H1 (cell line): ENCODE results near the gene SCNN1B. TPM values are rescaled to one million over a fixed set of nuclear protein-coding genes. Genes with fewer than 3 reads are reported as not detected.

Experiments
- GABPA ChIP-seq: IDR thresholded peaks from 2 replicates; pipeline ENCODE4 v1.6.1; 2011; ENCODE audit warnings: mild to moderate bottlenecking, low read length, moderate library complexity, borderline replicate concordance; ENCODE audit not compliant: insufficient read depth
- NANOG ChIP-seq: IDR thresholded peaks from 2 replicates; pipeline ENCODE4 v1.6.1; 2011; ENCODE audit warnings: low read length, low read depth, mild to moderate bottlenecking, inconsistent platforms; ENCODE audit not compliant: insufficient read depth, poor library complexity, severe bottlenecking
- RFX5 ChIP-seq: IDR thresholded peaks from 2 replicates; pipeline ENCODE4 v1.6.1; 2011; ENCODE audit warnings: low read depth, low read length, improper control_type of control experiment, borderline replicate concordance
- polyA plus RNA-seq, 7 experiments: library from polyadenylated mRNA; depleted of rRNA in 3 of 7; stranded (reverse) in 5 of 7; unstranded in 2 of 7; fragments of >200 nt in 5 of 7; fragments of 200-250 nt in 2 of 7; gene quantifications; 1 replicate in 5 of 7; 2 replicates in 1 of 7; 4 replicates in 1 of 7; pipeline versions ENCODE4 v1.2.1 to v1.2.3, GENCODE V29; 2011 to 2013; ENCODE audit warnings: missing spikeins in 2 of 7, mixed read lengths in 2 of 7
- total RNA-seq: library from RNA; stranded (reverse); fragmentation: NEBNext Ultra II Directional; extraction: Animal tissue kit (Norgen Biotek cat#: 25700); gene quantifications from 2 replicates; pipeline ENCODE4 v1.2.1, GENCODE V29; 2021

SCNN1B gene
- total and polyA plus RNA-seq, 2 of the 8 experiments (the other 6 are each of a cell fraction or from before 2014, with no cell fraction given) = 0.20 to 0.95 TPM

- TF ChIP-seq NANOG (no peak), RFX5 (no peak), GABPA (no peak)
Measured at GRCh38 chr16:23377071-23377931, 75.2 kb downstream of the SCNN1B start (continued).
